Gastrocnemius medialis (tissue), 4 donors: ENCODE results near the gene PJVK.

Source experiments
- CTCF ChIP-seq, 5 experiments: fragments of 450-650 bp in 3 of 5; fragments of 200-600 bp in 2 of 5; sonication (generic) in 2 of 5; IDR thresholded peaks in 4 of 5; conservative IDR thresholded peaks in 1 of 5; 1 replicate in 4 of 5; 2 replicates in 1 of 5; pipeline ENCODE4 v1.5.1; 2016 to 2019; ENCODE audit warnings: antibody characterized with exemption in 5 of 5, mild to moderate bottlenecking in 3 of 5, moderate library complexity in 3 of 5
- POLR2A ChIP-seq, 2 donors: fragments of 450-650 bp; IDR thresholded peaks; one replicate each; pipeline ENCODE4 v1.6.1; 2017; ENCODE audit warnings: antibody characterized with exemption in 2 of 2, mild to moderate bottlenecking in 2 of 2, moderate library complexity in 2 of 2

GRCh38 chr2:178449700-178450523 is 1.3 kb upstream of the PJVK start:
- TF ChIP-seq CTCF (IDR thresholded peaks at IDR 0.05 in 4 of 5, conservative IDR thresholded peaks at IDR 0.05 in 1 of 5) = no peak
- no peak for TF ChIP-seq POLR2A (IDR thresholded peaks at IDR 0.05)
